HEK293 (cell line): ENCODE data around the gene BCL11A.

ENCODE experiments used
- CTCF ChIA-PET: fragments of 350-600 bp; formaldehyde crosslinking; extraction: SDS; loops from one replicate; lab custom pipeline; 2021; ENCODE audit warnings: antibody characterized with exemption; lab: Yijun Ruan, JAX
- POLR2A ChIA-PET: fragments of 300-600 bp; formaldehyde crosslinking; extraction: SDS; loops from one replicate; lab custom pipeline; 2020; ENCODE audit warnings: antibody characterized with exemption, inconsistent platforms; lab: Yijun Ruan, JAX
- H3K27ac ChIP-seq: fragments of 200-500 bp; sonication (Bioruptor generic); 2 replicates; pipeline ENCODE4 v1.5.1; 2014; ENCODE audit warnings: low read depth, low read length, control low read depth, inconsistent platforms; ENCODE audit errors: extremely low read depth
- H3K36me3 ChIP-seq, 2 experiments: fragments of 200-500 bp in 1 of 2; sonication (Bioruptor generic) in 1 of 2; 1 replicate in 1 of 2; 2 replicates in 1 of 2; pipeline ENCODE4 v1.5.1; 2014 to 2017; ENCODE audit warnings: inconsistent platforms in 2 of 2, low read length in 2 of 2; ENCODE audit not compliant: control insufficient read depth in 2 of 2, insufficient read depth in 1 of 2
- H3K4me1 ChIP-seq: fragments of 200-500 bp; sonication (Bioruptor generic); 2 replicates; pipeline ENCODE4 v1.5.1; 2014; ENCODE audit warnings: mild to moderate bottlenecking, low read length, inconsistent platforms; ENCODE audit not compliant: control insufficient read depth, insufficient read depth
- H3K4me3 ChIP-seq: 2 replicates; pipeline ENCODE4 v1.5.1; 2011; ENCODE audit warnings: low read depth, mild to moderate bottlenecking, control low read depth, low read length, moderate library complexity
- H3K9me3 ChIP-seq: fragments of 200-500 bp; sonication (Bioruptor generic); 2 replicates; pipeline ENCODE4 v1.5.1; 2014; ENCODE audit warnings: low read depth, low read length, inconsistent platforms; ENCODE audit not compliant: control insufficient read depth, insufficient read depth
- EGR2 ChIP-seq: fragments of 450-650 bp; formaldehyde crosslinking; IDR thresholded peaks from 2 replicates; pipeline ENCODE4 v1.5.1; 2016; ENCODE audit warnings: low read depth, missing biosample characterization, missing genetic modification characterization
- GLIS2 ChIP-seq: fragments of 450-650 bp; formaldehyde crosslinking; IDR thresholded peaks from 2 replicates; pipeline ENCODE4 v1.5.1; 2016; ENCODE audit warnings: missing biosample characterization, missing genetic modification characterization
- HOXA7 ChIP-seq: sonication (generic); formaldehyde crosslinking; IDR thresholded peaks from 2 replicates; pipeline ENCODE4 v1.8.1; 2022; ENCODE audit warnings: missing genetic modification reagents, borderline replicate concordance
- HOXC10 ChIP-seq: sonication (generic); formaldehyde crosslinking; IDR thresholded peaks from 2 replicates; pipeline ENCODE4 v1.8.1; 2023; ENCODE audit warnings: mild to moderate bottlenecking, missing genetic modification reagents
- PRDM1 ChIP-seq: fragments of 450-650 bp; formaldehyde crosslinking; IDR thresholded peaks from 2 replicates; pipeline ENCODE4; 2016; ENCODE audit warnings: missing biosample characterization, missing genetic modification characterization
- TRIM28 ChIP-seq: IDR thresholded peaks from 2 replicates; pipeline ENCODE4 v1.6.1; 2011; ENCODE audit warnings: low read length, control low read depth, borderline replicate concordance
- WT1 ChIP-seq: fragments of 450-650 bp; formaldehyde crosslinking; IDR thresholded peaks from 2 replicates; pipeline ENCODE4 v1.5.1; 2016; ENCODE audit warnings: missing biosample characterization, missing genetic modification characterization
- YY1 ChIP-seq: fragments of 450-650 bp; formaldehyde crosslinking; IDR thresholded peaks from 2 replicates; pipeline ENCODE4 v1.5.1; 2018; ENCODE audit warnings: missing biosample characterization, missing genetic modification characterization
- ZBTB1 ChIP-seq: fragments of 450-650 bp; formaldehyde crosslinking; IDR thresholded peaks from 2 replicates; pipeline ENCODE4 v1.5.1; 2016; ENCODE audit warnings: missing biosample characterization, missing genetic modification characterization
- ZBTB20 ChIP-seq: fragments of 450-650 bp; formaldehyde crosslinking; IDR thresholded peaks from 2 replicates; pipeline ENCODE4 v1.5.1; 2016; ENCODE audit warnings: missing biosample characterization, missing genetic modification characterization
- ZFHX2 ChIP-seq: fragments of 450-650 bp; formaldehyde crosslinking; conservative IDR thresholded peaks from 2 replicates; pipeline ENCODE4 v1.5.1; 2016; ENCODE audit warnings: missing biosample characterization, missing genetic modification characterization
- ZNF138 ChIP-seq: fragments of 450-650 bp; formaldehyde crosslinking; IDR thresholded peaks from 2 replicates; pipeline ENCODE4 v1.5.1; 2016; ENCODE audit warnings: missing biosample characterization, missing genetic modification characterization, borderline replicate concordance
- ZNF274 ChIP-seq, 2 experiments: fragments of 200-500 bp in 1 of 2; fragments of 450-650 bp in 1 of 2; sonication (Bioruptor generic) in 1 of 2; formaldehyde crosslinking in 1 of 2; IDR thresholded peaks; 2 replicates each; pipeline versions ENCODE4 v1.5.1 to v1.6.1; 2014 to 2016; ENCODE audit warnings: borderline replicate concordance in 1 of 2, inconsistent platforms in 1 of 2, low read length in 1 of 2, missing biosample characterization in 1 of 2, missing genetic modification characterization in 1 of 2
- ZNF302 ChIP-seq: fragments of 450-650 bp; formaldehyde crosslinking; IDR thresholded peaks from 2 replicates; pipeline ENCODE4 v1.5.1; 2016; ENCODE audit warnings: missing biosample characterization, missing genetic modification characterization, low read depth
- ZNF311 ChIP-seq: fragments of 450-650 bp; formaldehyde crosslinking; IDR thresholded peaks from 2 replicates; pipeline ENCODE4 v1.5.1; 2017; ENCODE audit warnings: missing biosample characterization, missing genetic modification characterization, borderline replicate concordance
- ZNF350 ChIP-seq: fragments of 450-650 bp; formaldehyde crosslinking; IDR thresholded peaks from 2 replicates; pipeline ENCODE4 v1.5.0; 2017; ENCODE audit warnings: missing biosample characterization, mild to moderate bottlenecking, missing genetic modification characterization
- ZNF416 ChIP-seq: fragments of 450-650 bp; formaldehyde crosslinking; IDR thresholded peaks from 2 replicates; pipeline ENCODE4 v1.5.1; 2016; ENCODE audit warnings: missing biosample characterization, missing genetic modification characterization
- ZNF501 ChIP-seq: fragments of 450-650 bp; formaldehyde crosslinking; IDR thresholded peaks from 2 replicates; pipeline ENCODE4 v1.5.1; 2016; ENCODE audit warnings: missing biosample characterization, missing genetic modification characterization
- ZNF549 ChIP-seq: fragments of 450-650 bp; IDR thresholded peaks from 2 replicates; pipeline ENCODE4 v1.5.1; 2018; ENCODE audit warnings: missing biosample characterization, missing genetic modification characterization, mild to moderate bottlenecking, inconsistent platforms, moderate library complexity
- ZNF571 ChIP-seq: fragments of 450-650 bp; formaldehyde crosslinking; IDR thresholded peaks from 2 replicates; pipeline ENCODE4 v1.5.0; 2017; ENCODE audit warnings: missing biosample characterization, missing genetic modification characterization
- ZNF585B ChIP-seq: fragments of 450-650 bp; formaldehyde crosslinking; IDR thresholded peaks from 2 replicates; pipeline ENCODE4 v1.5.1; 2016; ENCODE audit warnings: missing biosample characterization, missing genetic modification characterization
- ZNF610 ChIP-seq: fragments of 450-650 bp; formaldehyde crosslinking; IDR thresholded peaks from 2 replicates; pipeline ENCODE4 v1.5.1; 2016; ENCODE audit warnings: missing biosample characterization, missing genetic modification characterization, borderline replicate concordance
- ZNF677 ChIP-seq: fragments of 450-650 bp; IDR thresholded peaks from 2 replicates; pipeline ENCODE4 v1.5.0; 2018; ENCODE audit warnings: missing biosample characterization, mild to moderate bottlenecking, missing genetic modification characterization, moderate library complexity
- ZNF791 ChIP-seq: fragments of 450-650 bp; formaldehyde crosslinking; IDR thresholded peaks from 2 replicates; pipeline ENCODE4 v1.5.1; 2016; ENCODE audit warnings: missing biosample characterization, missing genetic modification characterization

The BCL11A gene

DNA sequence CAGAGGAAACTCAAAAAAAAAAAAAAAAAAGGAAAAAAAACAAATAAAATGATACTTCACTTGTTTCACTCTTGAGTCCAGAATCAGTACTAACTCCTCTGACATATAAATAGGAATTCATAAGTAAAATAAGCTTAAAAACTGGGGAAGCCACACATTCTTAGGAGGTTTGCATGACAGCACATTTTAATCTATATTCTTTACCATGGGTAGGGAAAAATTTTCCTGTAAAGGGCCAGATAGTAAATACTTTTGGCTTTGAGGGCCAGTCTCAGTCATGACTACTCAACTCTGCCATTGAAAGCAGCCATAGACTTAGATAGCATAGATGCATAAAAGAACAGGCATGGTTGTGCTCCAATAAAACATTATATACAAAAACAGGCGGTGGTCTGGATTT is 145.2 kb downstream of the BCL11A start:
- TF ChIP-seq ZNF791 (tag by site-specific recombination) (no peak), ZFHX2 (tag by site-specific recombination) (no peak), WT1 (tag by site-specific recombination) (no peak), ZNF350 (tag by site-specific recombination) (no peak), ZNF302 (tag by site-specific recombination) (no peak), ZNF274 (IDR thresholded peaks at IDR 0.05; ENCODE audit: low read length) (no peak), ZNF274 (tag by site-specific recombination; IDR thresholded peaks at IDR 0.05; ENCODE audit: borderline replicate concordance) (no peak), PRDM1 (tag by site-specific recombination) (no peak), ZNF311 (no peak), ZNF585B (tag by site-specific recombination) (no peak), ZBTB20 (tag by site-specific recombination) (no peak), HOXA7 (CRISPR knock-in tag) (no peak)
- no peaks in the 10 kb centered on the region for H3K4me1 ChIP-seq
- H3K36me3 ChIP-seq: no peaks in the 10 kb centered on the region
- no peak overlapping the region for H3K4me3 ChIP-seq
- H3K27ac ChIP-seq: no peak overlapping the region
- no peaks in the 10 kb centered on the region for H3K9me3 ChIP-seq
- POLR2A ChIA-PET: no interaction called here
- CTCF ChIA-PET: interaction anchor here (0.6 kb wide), 1 partner anchor 128 kb away, joined by 3 read pairs; no protein-coding TSS in a partner anchor

DNA sequence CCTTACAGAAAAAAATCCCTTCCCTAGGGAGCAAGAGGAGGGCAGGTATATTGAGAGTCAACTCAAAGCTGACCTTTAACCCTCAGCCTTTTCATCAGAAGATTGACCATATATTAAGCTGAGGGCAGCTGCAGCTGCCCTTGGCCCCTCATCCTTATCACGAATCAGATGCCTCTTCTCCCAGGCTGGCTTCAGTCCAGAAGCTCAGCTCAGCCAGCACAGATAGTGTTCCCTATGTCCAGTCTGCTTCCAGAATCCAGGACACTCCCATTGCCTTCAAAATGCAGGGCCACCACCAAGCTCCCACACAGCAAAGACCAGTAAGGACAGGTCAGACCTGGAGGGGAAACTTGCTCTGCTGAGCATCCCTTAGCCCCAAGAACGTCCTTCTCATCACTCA is 146.1 kb downstream of the BCL11A start:
- TF ChIP-seq ZNF416 (tag by site-specific recombination) (no peak), GLIS2 (no peak), TRIM28 (no peak), ZNF138 (tag by site-specific recombination) (no peak), ZNF549 (tag by site-specific recombination) (no peak), ZNF585B (tag by site-specific recombination) (no peak), ZNF311 (no peak), HOXC10 (CRISPR knock-in tag) (no peak), ZNF677 (tag by site-specific recombination) (no peak), ZNF571 (tag by site-specific recombination) (no peak), YY1 (tag by site-specific recombination) (no peak), ZNF501 (tag by site-specific recombination) (no peak), ZNF610 (no peak)
- TF ChIP-seq, all 188 proteins: peak for 0
- CTCF ChIA-PET: interaction anchor here (1.1 kb wide), 1 partner anchor 143 kb away, joined by 3 read pairs; no protein-coding TSS in a partner anchor
- H3K27ac ChIP-seq: no peak overlapping the region
- no peaks in the 10 kb centered on the region for H3K9me3 ChIP-seq
- no peaks in the 10 kb centered on the region for H3K4me1 ChIP-seq
- no peaks in the 10 kb centered on the region for H3K36me3 ChIP-seq
- POLR2A ChIA-PET: no interaction called here
- H3K4me3 ChIP-seq: no peak overlapping the region

DNA sequence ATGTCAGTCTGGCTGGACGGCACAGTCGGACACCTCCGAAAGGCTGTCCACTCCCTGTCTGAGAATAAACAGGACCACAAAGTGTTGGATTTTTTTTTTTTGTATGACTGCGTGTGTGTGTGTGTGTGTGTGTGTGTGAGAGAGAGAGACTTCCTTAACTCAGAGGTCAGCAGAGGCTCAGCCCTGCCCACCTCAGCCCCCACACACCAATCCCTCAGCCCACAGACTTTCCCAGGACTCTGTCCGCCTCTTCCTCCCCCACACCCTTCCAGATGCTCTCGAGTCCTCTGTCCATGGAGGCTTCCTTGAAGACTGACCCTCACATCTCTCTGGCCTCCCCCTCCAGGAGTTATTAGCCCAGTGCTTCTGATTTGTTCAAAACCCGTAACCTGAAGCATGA is 147.3 kb downstream of the BCL11A start:
- H3K9me3 ChIP-seq: no peaks in the 10 kb centered on the region
- no peak overlapping the region for H3K27ac ChIP-seq
- POLR2A ChIA-PET: no interaction called here
- no peaks in the 10 kb centered on the region for H3K36me3 ChIP-seq
- H3K4me1 ChIP-seq: no peaks in the 10 kb centered on the region
- CTCF ChIA-PET: no interaction called here
- peak; percentile 93 for TF ChIP-seq EGR2 (tag by site-specific recombination)
- TF ChIP-seq ZBTB1: no peak
- peak; percentile 91 for TF ChIP-seq ZFHX2 (tag by site-specific recombination)
- no peak overlapping the region for H3K4me3 ChIP-seq
